HG02981 (cell line): Measurements from ENCODE around the gene MYOF.
"Not testable (repeated sequence)": the region's sequence is repeated elsewhere in the genome, so short reads cannot be mapped to it uniquely, and the experiment has no call there.

Experiments
- ATAC-seq: cut with Tn5 transposase; IDR thresholded peaks from one replicate; pipeline ENCODE4 v1.9.1; 2021; ENCODE audit warnings: mild to moderate bottlenecking, moderate library complexity; ENCODE audit not compliant: unreplicated experiment

Gene MYOF

GRCh38 chr10:93392121-93392520 lies 90.0 kb downstream of the MYOF start:
- no peak for ATAC-seq

GRCh38 chr10:93390306-93391090 lies 91.6 kb downstream of the MYOF start:
- no peak for ATAC-seq

- no peak for ATAC-seq
Measured at GRCh38 chr10:93386631-93387369, 95.3 kb downstream of the MYOF start.

- ATAC-seq = no peak
Measured at GRCh38 chr10:93385345-93385744, 96.8 kb downstream of the MYOF start.

- ATAC-seq = no peak
Measured at GRCh38 chr10:93384006-93384405, 98.1 kb downstream of the MYOF start.

- ATAC-seq = no peak
Measured at GRCh38 chr10:93383562-93383981, 98.6 kb downstream of the MYOF start.

GRCh38 chr10:93379731-93380575 lies 102.2 kb downstream of the MYOF start:
- ATAC-seq = no peak

- ATAC-seq = no peak
Measured at GRCh38 chr10:93378997-93379730, 103.0 kb downstream of the MYOF start.

GRCh38 chr10:93378039-93378438 lies 104.1 kb downstream of the MYOF start:
- ATAC-seq = no peak

- ATAC-seq = peak; percentile 65
Measured at GRCh38 chr10:93376372-93377293, 105.5 kb downstream of the MYOF start.

GRCh38 chr10:93370961-93371360 lies 111.2 kb downstream of the MYOF start:
- no peak for ATAC-seq

- no peak for ATAC-seq
Measured at GRCh38 chr10:93369588-93370164, 112.5 kb downstream of the MYOF start.

GRCh38 chr10:93368210-93368609 lies 113.9 kb downstream of the MYOF start:
- ATAC-seq = no peak

GRCh38 chr10:93367664-93368063 lies 114.5 kb downstream of the MYOF start:
- ATAC-seq = no peak

GRCh38 chr10:93364966-93365365 lies 117.2 kb downstream of the MYOF start:
- ATAC-seq = no peak

GRCh38 chr10:93363891-93364648 lies 118.1 kb downstream of the MYOF start:
- no peak for ATAC-seq

GRCh38 chr10:93358398-93358797 lies 123.7 kb downstream of the MYOF start:
- ATAC-seq = not testable (repeated sequence)

GRCh38 chr10:93357680-93358079 lies 124.5 kb downstream of the MYOF start:
- no peak for ATAC-seq
